Ovary (tissue), 3 donors: ENCODE data around the gene RSRC2.

ENCODE experiments used
- EP300 ChIP-seq: sonication (generic); formaldehyde crosslinking; IDR thresholded peaks from one replicate; pipeline ENCODE4 v1.6.1; 2017; ENCODE audit warnings: antibody characterized with exemption
- TF ChIP-seq, protein P1 (sequence below), 3 donors: fragments of 450-650 bp in 2 of 3; fragments of 200-600 bp in 1 of 3; IDR thresholded peaks; one replicate each; pipeline versions ENCODE4 v1.5.1 to v1.8.0; 2016 to 2022; ENCODE audit warnings: antibody characterized with exemption in 3 of 3, mild to moderate bottlenecking in 1 of 3
- donor health status: DM: no; HTN: no; CAD: no.

DNA sequence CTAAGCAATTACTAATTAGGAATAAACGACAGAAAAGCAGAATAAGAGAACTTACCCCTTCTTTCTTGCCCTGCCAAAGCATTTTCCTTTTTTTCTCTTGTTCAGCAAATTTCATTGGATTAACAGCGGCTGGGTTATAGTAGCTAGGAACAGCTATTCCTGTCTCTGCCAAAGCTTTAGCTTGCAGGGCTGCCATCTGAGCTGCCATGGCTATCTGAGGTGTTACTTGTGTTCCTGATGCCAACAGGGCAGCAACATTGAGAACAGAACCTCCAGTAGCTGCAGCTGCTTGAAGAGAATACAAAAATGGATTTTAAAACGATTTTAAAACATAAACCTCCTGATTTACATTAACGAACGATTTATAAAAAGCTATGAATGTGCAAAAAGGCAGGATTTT lies 18.6 kb downstream of the RSRC2 start:
- TF ChIP-seq, protein P1, sequence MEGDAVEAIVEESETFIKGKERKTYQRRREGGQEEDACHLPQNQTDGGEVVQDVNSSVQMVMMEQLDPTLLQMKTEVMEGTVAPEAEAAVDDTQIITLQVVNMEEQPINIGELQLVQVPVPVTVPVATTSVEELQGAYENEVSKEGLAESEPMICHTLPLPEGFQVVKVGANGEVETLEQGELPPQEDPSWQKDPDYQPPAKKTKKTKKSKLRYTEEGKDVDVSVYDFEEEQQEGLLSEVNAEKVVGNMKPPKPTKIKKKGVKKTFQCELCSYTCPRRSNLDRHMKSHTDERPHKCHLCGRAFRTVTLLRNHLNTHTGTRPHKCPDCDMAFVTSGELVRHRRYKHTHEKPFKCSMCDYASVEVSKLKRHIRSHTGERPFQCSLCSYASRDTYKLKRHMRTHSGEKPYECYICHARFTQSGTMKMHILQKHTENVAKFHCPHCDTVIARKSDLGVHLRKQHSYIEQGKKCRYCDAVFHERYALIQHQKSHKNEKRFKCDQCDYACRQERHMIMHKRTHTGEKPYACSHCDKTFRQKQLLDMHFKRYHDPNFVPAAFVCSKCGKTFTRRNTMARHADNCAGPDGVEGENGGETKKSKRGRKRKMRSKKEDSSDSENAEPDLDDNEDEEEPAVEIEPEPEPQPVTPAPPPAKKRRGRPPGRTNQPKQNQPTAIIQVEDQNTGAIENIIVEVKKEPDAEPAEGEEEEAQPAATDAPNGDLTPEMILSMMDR (IDR thresholded peaks at IDR 0.05): no peak
- TF ChIP-seq EP300: no peak
